Measurements from ENCODE around the gene ARHGEF25. TPM values are rescaled to one million over a fixed set of nuclear protein-coding genes. Genes with fewer than 3 reads are reported as not detected.

Gene ARHGEF25
- total RNA-seq, 2 experiments from 2014 or later: 0.37 TPM

DNA sequence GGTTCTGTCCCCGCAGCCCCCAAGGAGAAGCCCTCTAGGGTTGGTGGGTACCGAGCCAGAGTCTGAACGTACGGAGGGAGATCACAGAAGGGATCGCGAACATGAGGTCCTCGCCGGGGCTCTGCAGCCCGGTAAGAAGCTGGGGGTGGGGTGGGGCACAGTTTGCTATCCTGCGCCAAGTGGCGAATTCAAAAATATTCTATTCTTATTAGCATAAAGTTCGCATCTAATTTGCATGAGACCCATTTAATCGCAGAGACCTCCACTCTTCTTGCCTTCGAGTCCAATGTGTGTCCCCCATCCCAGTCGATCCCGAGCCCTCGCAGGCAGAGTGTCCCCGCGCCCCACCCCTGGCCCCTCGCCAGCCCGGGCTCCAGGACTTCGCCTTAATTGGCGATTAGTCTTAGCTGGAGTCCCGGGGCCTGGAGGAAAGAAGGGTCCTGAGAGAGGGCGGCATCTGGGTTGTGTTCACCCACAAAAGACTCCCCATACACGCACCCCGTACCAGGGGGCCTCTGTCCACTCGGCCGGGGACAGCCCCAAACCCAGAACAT lies 604 bp upstream of the ARHGEF25 start:
- CTCF ChIA-PET: interaction anchor here (1.0 to 1.5 kb wide), 4 partner anchors 12 to 27 kb away, joined by 3 to 4 read pairs (median 4); no protein-coding TSS in a partner anchor
- no peaks in the 10 kb centered on the region for H3K9me3 Mint-ChIP-seq (ENCODE audit: insufficient read depth)
- H3K27me3 Mint-ChIP-seq (ENCODE audit: low read depth): peaks cover 37% of the 10 kb centered on the region
- H3K36me3 Mint-ChIP-seq (ENCODE audit: low read depth): no peaks in the 10 kb centered on the region
- DNase-seq (no peak), ATAC-seq (no peak)
- peaks cover 13% of the 10 kb centered on the region for H3K4me1 Mint-ChIP-seq (ENCODE audit: low read depth)
- no peak overlapping the region for H3K27ac Mint-ChIP-seq
- H3K4me3 Mint-ChIP-seq: peak overlapping the region; percentile 51
- POLR2A ChIA-PET: interaction anchor here (1.0 to 2.0 kb wide), 2 partner anchors 9 to 20 kb away, joined by 4 to 9 read pairs; partner anchors contain the start of gene PIP4K2C

DNA sequence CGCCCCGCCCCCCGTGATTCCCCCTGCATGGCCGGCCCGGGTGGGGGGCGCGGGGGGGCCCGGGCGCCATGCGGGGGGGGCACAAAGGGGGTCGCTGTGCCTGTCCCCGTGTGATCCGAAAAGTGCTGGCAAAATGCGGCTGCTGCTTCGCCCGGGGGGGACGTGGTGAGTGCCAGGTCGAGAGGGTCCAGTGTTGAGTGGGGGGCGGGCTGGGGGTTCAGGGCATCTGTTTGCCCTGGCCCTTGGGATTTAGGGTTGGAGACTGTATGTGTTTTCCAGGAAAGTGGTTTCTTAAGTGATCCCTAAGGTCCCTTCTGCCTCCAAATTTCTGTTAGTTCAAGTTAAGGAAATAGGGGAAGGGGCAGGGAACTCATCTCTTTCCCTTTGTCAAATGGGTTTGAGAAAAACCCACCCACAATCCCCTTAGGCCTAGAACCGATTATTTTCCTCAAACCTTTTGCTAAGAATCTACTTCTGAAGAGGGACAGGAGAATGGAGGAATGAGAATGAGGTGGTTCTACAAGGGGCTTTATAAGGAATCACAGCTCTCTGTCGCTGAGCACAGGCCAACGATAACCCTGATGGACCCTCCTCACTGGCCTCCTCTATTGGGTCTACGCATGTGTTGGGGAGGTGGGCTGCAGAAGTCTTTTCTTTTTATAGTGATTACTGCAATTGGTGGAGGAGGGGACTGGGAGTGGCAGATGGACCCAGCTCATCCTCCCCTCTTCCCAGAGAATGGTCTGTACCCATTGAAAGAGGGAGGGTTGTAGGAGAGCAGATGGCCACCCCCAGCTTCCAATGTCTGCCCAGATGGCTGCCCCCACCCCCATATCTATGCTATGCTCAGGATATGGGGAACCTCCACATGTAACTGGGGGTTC lies 834 bp downstream of the ARHGEF25 start:
- H3K27ac Mint-ChIP-seq: no peak overlapping the region
- CTCF ChIA-PET: interaction anchor here (1.0 to 2.1 kb wide), 6 partner anchors 9 to 29 kb away, joined by 3 to 10 read pairs (median 4); partner anchors contain the start of gene B4GALNT1
- H3K9me3 Mint-ChIP-seq (ENCODE audit: insufficient read depth): no peaks in the 10 kb centered on the region
- ATAC-seq (no peak), DNase-seq (no peak)
- H3K27me3 Mint-ChIP-seq (ENCODE audit: low read depth): peaks cover 49% of the 10 kb centered on the region
- POLR2A ChIA-PET: interaction anchor here (2.0 kb wide), 1 partner anchor 21 kb away, joined by 9 read pairs; the partner anchor contains the start of gene PIP4K2C
- H3K36me3 Mint-ChIP-seq (ENCODE audit: low read depth): no peaks in the 10 kb centered on the region
- H3K4me1 Mint-ChIP-seq (ENCODE audit: low read depth): peaks cover 10% of the 10 kb centered on the region
- H3K4me3 Mint-ChIP-seq: peak overlapping the region; percentile 49

DNA sequence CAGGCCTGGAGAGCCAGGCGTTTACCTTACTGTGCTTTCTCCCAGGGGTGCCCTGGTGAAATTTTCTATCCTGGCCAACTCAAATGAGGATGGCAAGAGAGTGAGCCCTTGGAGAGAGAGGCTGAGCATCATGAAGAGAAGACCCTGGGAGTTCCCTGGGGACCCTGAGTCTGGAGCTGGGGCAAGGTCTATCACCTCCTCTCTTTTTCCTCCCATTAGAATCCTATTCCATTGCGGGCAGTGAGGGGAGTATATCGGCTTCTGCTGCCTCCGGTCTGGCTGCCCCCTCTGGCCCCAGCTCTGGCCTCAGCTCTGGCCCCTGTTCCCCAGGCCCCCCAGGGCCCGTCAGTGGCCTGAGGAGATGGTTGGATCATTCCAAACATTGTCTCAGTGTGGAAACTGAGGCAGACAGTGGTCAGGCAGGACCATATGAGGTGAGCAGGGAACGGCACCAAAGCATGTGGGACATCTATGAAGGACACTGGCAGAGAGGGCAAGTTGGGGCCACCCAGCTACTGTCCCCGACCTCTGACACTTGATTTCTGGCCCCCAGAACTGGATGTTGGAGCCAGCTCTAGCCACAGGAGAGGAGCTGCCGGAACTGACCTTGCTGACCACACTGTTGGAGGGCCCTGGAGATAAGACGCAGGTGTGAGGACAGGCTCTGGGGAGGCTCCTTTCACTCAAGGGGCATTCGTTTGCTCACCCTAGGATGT lies 1.6 kb downstream of the ARHGEF25 start:
- H3K4me1 Mint-ChIP-seq (ENCODE audit: low read depth): peaks cover 10% of the 10 kb centered on the region
- H3K36me3 Mint-ChIP-seq (ENCODE audit: low read depth): no peaks in the 10 kb centered on the region
- POLR2A ChIA-PET: interaction anchor here (1.0 kb wide), 1 partner anchor 22 kb away, joined by 4 read pairs; no protein-coding TSS in a partner anchor
- ATAC-seq (no peak), DNase-seq (no peak)
- no peaks in the 10 kb centered on the region for H3K9me3 Mint-ChIP-seq (ENCODE audit: insufficient read depth)
- CTCF ChIA-PET: interaction anchor here (1.8 to 4.3 kb wide), 5 partner anchors 8 to 154 kb away, joined by 4 to 28 read pairs (median 6); partner anchors contain the start of genes B4GALNT1 and GLI1
- no peak overlapping the region for H3K27ac Mint-ChIP-seq
- no peak overlapping the region for H3K4me3 Mint-ChIP-seq
- H3K27me3 Mint-ChIP-seq (ENCODE audit: low read depth): peaks cover 57% of the 10 kb centered on the region

DNA sequence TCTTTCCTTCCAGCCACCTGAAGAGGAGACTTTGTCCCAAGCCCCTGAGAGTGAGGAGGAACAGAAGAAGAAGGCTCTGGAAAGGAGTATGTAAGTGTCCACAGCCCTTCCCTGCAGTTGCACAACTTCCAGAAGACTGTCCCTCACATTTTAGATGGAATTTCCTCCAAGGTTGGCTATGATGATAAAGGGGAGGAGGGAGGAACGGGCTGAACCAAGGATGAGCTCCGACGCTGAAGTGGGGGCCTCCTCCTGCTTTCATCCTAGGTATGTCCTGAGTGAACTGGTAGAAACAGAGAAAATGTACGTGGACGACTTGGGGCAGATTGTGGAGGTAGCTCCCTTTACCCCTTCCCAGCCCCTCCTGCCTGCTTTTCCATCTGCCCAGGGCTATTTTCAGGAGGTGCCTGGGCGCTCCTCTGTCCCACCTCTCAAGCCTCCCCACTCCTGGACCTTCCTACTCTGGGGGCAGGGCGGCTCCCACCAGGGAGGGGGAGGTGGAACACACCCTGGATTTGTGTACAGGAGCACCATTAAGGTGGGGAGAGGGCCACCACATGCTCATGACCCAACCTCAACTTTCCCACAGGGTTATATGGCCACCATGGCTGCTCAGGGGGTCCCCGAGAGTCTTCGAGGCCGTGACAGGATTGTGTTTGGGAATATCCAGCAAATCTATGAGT lies 2.3 kb downstream of the ARHGEF25 start:
- Mint-ChIP-seq H3K4me1 (ENCODE audit: low read depth) (peaks cover 10% of the 10 kb centered on the region), H3K27ac (no peak overlapping the region), H3K36me3 (ENCODE audit: low read depth) (no peaks in the 10 kb centered on the region), H3K4me3 (no peak overlapping the region), H3K27me3 (ENCODE audit: low read depth) (peaks cover 63% of the 10 kb centered on the region), H3K9me3 (ENCODE audit: insufficient read depth) (no peaks in the 10 kb centered on the region)
- POLR2A ChIA-PET: interaction anchor here (1.0 kb wide), 1 partner anchor 23 kb away, joined by 4 read pairs; no protein-coding TSS in a partner anchor
- no peak for ATAC-seq
- CTCF ChIA-PET: interaction anchor here (1.4 to 4.3 kb wide), 5 partner anchors 8 to 155 kb away, joined by 3 to 28 read pairs (median 6); partner anchors contain the start of genes B4GALNT1 and GLI1
- DNase-seq: no peak

DNA sequence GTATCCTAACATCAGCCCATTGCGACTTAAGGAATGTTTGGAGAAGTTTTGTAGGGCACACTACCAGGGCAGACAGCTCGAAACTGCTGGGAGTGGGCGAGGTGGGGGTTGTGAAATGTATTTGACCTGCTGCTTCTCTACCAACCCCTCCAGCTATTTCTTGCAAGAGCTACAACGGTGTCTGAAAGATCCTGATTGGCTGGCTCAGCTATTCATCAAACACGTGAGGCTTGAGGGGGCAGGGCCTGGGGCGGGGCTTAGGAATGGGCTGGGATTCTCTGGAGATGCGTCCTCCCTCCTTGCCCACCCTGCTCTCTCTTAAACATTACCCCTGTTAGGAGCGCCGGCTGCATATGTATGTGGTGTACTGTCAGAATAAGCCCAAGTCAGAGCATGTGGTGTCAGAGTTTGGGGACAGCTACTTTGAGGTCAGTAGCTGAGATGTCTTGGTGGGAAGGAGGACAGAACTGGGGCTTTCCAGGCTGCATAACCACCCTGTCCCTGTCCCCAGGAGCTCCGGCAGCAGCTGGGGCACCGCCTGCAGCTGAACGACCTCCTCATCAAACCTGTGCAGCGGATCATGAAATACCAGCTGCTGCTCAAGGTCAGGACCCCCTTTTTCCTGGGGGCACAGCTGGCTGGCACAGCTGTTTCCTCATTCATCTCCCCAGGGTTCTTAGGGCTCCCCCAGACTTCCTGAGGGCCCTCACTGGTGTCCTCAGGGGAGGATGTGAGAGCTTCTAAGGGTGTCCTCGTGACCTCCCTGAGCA lies 3.1 kb downstream of the ARHGEF25 start:
- no peak for DNase-seq
- no peak overlapping the region for H3K4me3 Mint-ChIP-seq
- peaks cover 71% of the 10 kb centered on the region for H3K27me3 Mint-ChIP-seq (ENCODE audit: low read depth)
- no peak for ATAC-seq
- H3K36me3 Mint-ChIP-seq (ENCODE audit: low read depth): no peaks in the 10 kb centered on the region
- no peak overlapping the region for H3K27ac Mint-ChIP-seq
- ChIA-PET POLR2A (interaction anchor here (0.9 kb wide), 1 partner anchor 9 kb away, joined by 3 read pairs; no protein-coding TSS in a partner anchor), CTCF (interaction anchor here (1.0 to 4.3 kb wide), 8 partner anchors 9 to 156 kb away, joined by 3 to 28 read pairs (median 4); partner anchors contain the start of genes B4GALNT1 and GLI1)
- peaks cover 15% of the 10 kb centered on the region for H3K4me1 Mint-ChIP-seq (ENCODE audit: low read depth)
- no peaks in the 10 kb centered on the region for H3K9me3 Mint-ChIP-seq (ENCODE audit: insufficient read depth)

DNA sequence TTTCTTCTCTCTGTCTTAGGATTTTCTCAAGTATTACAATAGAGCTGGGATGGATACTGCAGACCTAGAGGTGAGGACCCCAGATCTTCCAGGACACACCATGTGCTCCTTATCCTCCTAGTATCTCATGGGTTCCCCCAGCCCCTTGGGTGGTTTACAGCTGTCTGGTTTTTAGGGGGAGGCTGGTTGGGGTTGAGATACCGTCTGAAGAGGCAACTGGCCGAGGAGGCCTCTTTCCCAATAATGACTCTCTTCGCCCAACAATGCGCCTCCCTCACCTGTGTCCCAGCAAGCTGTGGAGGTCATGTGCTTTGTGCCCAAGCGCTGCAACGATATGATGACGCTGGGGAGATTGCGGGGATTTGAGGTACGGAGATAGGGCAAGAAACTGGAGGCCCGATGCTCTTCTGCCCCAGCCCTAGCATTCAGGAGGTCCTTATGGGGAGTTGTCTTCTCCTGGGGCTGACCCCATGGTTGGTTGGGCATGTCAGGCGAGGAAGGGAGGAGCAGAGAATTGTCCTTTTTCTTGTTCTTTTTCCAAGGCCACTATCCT lies 3.8 kb downstream of the ARHGEF25 start:
- DNase-seq: no peak
- H3K36me3 Mint-ChIP-seq (ENCODE audit: low read depth): no peaks in the 10 kb centered on the region
- POLR2A ChIA-PET: interaction anchor here (0.9 kb wide), 1 partner anchor 10 kb away, joined by 3 read pairs; no protein-coding TSS in a partner anchor

DNA sequence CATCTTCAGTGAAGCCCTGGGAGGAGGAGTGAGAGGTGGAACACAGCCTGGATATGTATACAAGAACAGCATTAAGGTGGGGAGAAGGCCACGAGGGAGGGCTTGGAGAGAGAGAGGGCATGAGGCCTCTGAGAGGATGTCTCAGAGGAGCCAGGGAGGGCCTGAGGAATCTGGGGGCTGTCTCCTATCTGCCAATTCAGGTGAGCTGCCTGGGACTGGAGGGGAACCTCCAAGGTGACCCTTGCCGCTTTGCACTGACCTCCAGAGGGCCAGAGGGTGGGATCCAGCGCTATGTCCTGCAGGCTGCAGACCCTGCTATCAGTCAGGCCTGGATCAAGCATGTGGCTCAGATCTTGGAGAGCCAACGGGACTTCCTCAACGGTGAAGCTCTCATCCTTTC lies 4.4 kb downstream of the ARHGEF25 start:
- CTCF ChIA-PET: interaction anchor here (1.1 to 4.3 kb wide), 2 partner anchors 28 to 33 kb away, joined by 4 to 28 read pairs; no protein-coding TSS in a partner anchor
- peaks cover 78% of the 10 kb centered on the region for H3K27me3 Mint-ChIP-seq (ENCODE audit: low read depth)
- DNase-seq: no peak
- no peaks in the 10 kb centered on the region for H3K36me3 Mint-ChIP-seq (ENCODE audit: low read depth)
- peaks cover 19% of the 10 kb centered on the region for H3K4me1 Mint-ChIP-seq (ENCODE audit: low read depth)
- no peaks in the 10 kb centered on the region for H3K9me3 Mint-ChIP-seq (ENCODE audit: insufficient read depth)
- no peak overlapping the region for H3K27ac Mint-ChIP-seq
- H3K4me3 Mint-ChIP-seq: no peak overlapping the region
- POLR2A ChIA-PET: no interaction called here
- no peak for ATAC-seq

More for the DNA sequence above, 3.8 kb downstream of the ARHGEF25 start:
- Mint-ChIP-seq H3K27ac (no peak overlapping the region), H3K4me3 (no peak overlapping the region), H3K9me3 (ENCODE audit: insufficient read depth) (no peaks in the 10 kb centered on the region), H3K27me3 (ENCODE audit: low read depth) (peaks cover 76% of the 10 kb centered on the region), H3K4me1 (ENCODE audit: low read depth) (peaks cover 17% of the 10 kb centered on the region)
- CTCF ChIA-PET: interaction anchor here (1.0 to 4.3 kb wide), 6 partner anchors 9 to 127 kb away, joined by 3 to 28 read pairs (median 4); no protein-coding TSS in a partner anchor
- no peak for ATAC-seq

DNA sequence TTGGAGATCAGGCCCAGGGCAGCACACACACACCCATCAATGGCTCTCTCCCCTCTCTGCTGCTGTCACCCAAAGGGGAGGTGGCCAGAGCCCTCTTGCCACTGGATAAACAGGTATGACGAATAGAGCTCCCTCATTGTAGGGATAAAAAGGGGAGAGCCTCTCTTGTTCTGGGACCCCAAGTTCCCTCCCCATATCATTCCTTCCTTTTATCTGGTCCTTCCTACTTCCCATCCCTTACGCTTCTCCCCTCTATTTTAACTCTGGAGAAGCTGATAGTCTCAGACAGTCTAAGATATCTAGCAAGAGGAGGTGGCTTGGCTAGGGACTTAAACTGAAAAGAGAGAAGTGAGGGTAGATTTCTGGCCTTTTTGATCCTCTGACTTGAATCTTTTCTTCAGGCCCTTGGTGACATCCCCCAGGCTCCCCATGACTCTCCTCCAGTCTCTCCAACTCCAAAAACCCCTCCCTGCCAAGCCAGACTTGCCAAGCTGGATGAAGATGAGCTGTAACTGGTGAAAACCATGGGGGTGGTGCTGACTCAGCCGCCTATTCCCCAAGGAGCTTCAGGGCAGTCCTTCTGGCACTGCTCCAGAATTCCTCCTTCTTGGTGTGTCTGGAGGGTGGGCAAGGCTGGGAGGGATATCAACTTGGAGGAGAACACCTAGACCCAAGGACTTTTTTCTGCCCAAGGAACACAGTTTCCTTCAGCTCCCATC lies 5.3 kb downstream of the ARHGEF25 start:
- H3K27ac Mint-ChIP-seq: no peak overlapping the region
- H3K9me3 Mint-ChIP-seq (ENCODE audit: insufficient read depth): no peaks in the 10 kb centered on the region
- POLR2A ChIA-PET: interaction anchor here (0.6 kb wide), 1 partner anchor 150 kb away, joined by 4 read pairs; no protein-coding TSS in a partner anchor
- CTCF ChIA-PET: interaction anchor here (0.7 to 4.3 kb wide), 3 partner anchors 11 to 158 kb away, joined by 3 to 28 read pairs (median 3); no protein-coding TSS in a partner anchor
- peaks cover 26% of the 10 kb centered on the region for H3K4me1 Mint-ChIP-seq (ENCODE audit: low read depth)
- no peak for DNase-seq
- H3K4me3 Mint-ChIP-seq: no peak overlapping the region
- no peak for ATAC-seq
- H3K27me3 Mint-ChIP-seq (ENCODE audit: low read depth): peaks cover 87% of the 10 kb centered on the region
- H3K36me3 Mint-ChIP-seq (ENCODE audit: low read depth): no peaks in the 10 kb centered on the region

DNA sequence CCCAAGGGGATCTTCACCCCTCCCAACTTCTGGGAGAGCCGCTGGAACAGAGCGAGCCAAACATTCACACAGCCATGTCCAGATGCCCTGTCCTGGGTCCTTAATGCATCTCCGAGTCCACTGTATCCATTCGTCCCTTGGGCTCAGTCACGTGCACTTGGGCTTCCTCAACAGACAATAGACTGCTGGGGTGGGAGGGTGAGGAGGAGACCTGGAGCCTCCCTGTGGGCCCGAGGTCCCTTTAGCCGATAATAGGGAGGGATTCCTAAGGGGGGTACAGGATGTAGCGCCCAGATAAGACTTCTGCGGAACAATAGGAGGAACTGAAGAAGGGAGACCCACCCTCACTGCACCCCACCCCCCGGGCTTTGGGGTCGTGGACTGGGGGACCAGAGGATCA lies 6.7 kb downstream of the ARHGEF25 start:
- Mint-ChIP-seq H3K4me3 (no peak overlapping the region), H3K4me1 (ENCODE audit: low read depth) (peaks cover 33% of the 10 kb centered on the region), H3K27ac (no peak overlapping the region), H3K36me3 (ENCODE audit: low read depth) (no peaks in the 10 kb centered on the region), H3K9me3 (ENCODE audit: insufficient read depth) (no peaks in the 10 kb centered on the region), H3K27me3 (ENCODE audit: low read depth) (peaks cover 92% of the 10 kb centered on the region)
- no peak for DNase-seq
- CTCF ChIA-PET: no interaction called here
- ATAC-seq: no peak
- POLR2A ChIA-PET: no interaction called here
